GM12801 (cell line): ENCODE data around the gene AGMAT.

Experiments used
- CTCF ChIP-seq: IDR thresholded peaks from one replicate; pipeline ENCODE4 v1.5.1; 2011; ENCODE audit warnings: control low read depth; ENCODE audit not compliant: insufficient read length; ENCODE audit errors: extremely low read depth

The AGMAT gene

GRCh38 chr1:15584489-15585363 lies at the start of gene AGMAT:
Gene AGMAT, minus strand, starts transcription at chr1:15585051. Its CDS starts 84 bp downstream, at chr1:15584967.
- no peak for TF ChIP-seq CTCF

GRCh38 chr1:15633756-15634420 lies 49.0 kb upstream of the AGMAT start:
- no peak for TF ChIP-seq CTCF

- no peak for TF ChIP-seq CTCF
Measured at GRCh38 chr1:15628003-15628402, 43.2 kb upstream of the AGMAT start.

- TF ChIP-seq CTCF, result no peak
Measured at GRCh38 chr1:15627343-15627988, 42.6 kb upstream of the AGMAT start.

GRCh38 chr1:15626269-15626950 lies 41.6 kb upstream of the AGMAT start:
- no peak for TF ChIP-seq CTCF

- TF ChIP-seq CTCF, result no peak
Measured at GRCh38 chr1:15625056-15625917, 40.4 kb upstream of the AGMAT start.
